Testis (tissue), 2 donors: ENCODE measurements around the gene ABITRAM.

ENCODE experiments used
- CTCF ChIP-seq, 3 experiments: fragments of 450-650 bp in 2 of 3; fragments of 200-600 bp in 1 of 3; sonication (generic) in 1 of 3; IDR thresholded peaks; one replicate each; pipeline ENCODE4 v1.5.1; 2016 to 2019; ENCODE audit warnings: antibody characterized with exemption in 3 of 3, mild to moderate bottlenecking in 2 of 3, moderate library complexity in 1 of 3
- POLR2A ChIP-seq: fragments of 450-650 bp; IDR thresholded peaks from one replicate; pipeline ENCODE4 v1.6.1; 2017; ENCODE audit warnings: antibody characterized with exemption, mild to moderate bottlenecking, moderate library complexity

GRCh38 chr9:108919517-108919916 lies 14.7 kb upstream of the ABITRAM start:
- TF ChIP-seq CTCF (IDR thresholded peaks at IDR 0.05): no peak
- TF ChIP-seq POLR2A: no peak
